Measurements from ENCODE around the gene DNAH1.
A peak's percentile ranks its signal among the peaks of the same experiment; 100 is the strongest.

Gene DNAH1

DNA sequence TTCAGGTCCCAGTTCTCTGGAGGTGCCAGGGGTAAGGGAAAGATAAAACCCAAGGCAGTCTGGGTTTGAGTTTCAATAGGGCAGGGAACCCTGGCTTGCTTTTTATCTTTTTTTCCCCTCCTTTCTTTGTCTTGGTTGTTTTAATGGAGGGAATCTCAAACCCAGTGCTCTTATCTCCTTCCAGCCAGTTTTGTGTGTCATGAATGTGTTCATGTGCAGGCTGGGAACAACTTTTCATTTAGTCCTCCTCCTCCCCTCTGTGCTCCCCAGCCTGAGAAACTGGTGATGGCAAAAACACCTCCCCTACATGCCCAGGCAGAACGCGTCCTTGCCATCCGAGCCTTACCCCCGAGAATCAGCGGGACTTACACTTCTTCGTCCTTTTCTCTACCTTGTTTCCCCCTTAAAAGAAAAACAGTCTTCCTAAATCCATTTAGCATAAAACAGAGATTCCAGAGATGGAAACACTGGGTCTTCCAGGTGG is 117.9 kb downstream of the DNAH1 start:
- Mint-ChIP-seq H3K4me1 (peaks cover 43% of the 10 kb centered on the region), H3K27ac (peak overlapping the region; percentile 54 to 79 (median 73)), H3K36me3 (ENCODE audit: low read depth) (no peaks in the 10 kb centered on the region), H3K4me3 (peak overlapping the region in 1 of 3 experiments; percentile 52), H3K27me3 (ENCODE audit: low read depth) (no peaks in the 10 kb centered on the region), H3K9me3 (no peaks in the 10 kb centered on the region)
- TF ChIP-seq, protein P1, sequence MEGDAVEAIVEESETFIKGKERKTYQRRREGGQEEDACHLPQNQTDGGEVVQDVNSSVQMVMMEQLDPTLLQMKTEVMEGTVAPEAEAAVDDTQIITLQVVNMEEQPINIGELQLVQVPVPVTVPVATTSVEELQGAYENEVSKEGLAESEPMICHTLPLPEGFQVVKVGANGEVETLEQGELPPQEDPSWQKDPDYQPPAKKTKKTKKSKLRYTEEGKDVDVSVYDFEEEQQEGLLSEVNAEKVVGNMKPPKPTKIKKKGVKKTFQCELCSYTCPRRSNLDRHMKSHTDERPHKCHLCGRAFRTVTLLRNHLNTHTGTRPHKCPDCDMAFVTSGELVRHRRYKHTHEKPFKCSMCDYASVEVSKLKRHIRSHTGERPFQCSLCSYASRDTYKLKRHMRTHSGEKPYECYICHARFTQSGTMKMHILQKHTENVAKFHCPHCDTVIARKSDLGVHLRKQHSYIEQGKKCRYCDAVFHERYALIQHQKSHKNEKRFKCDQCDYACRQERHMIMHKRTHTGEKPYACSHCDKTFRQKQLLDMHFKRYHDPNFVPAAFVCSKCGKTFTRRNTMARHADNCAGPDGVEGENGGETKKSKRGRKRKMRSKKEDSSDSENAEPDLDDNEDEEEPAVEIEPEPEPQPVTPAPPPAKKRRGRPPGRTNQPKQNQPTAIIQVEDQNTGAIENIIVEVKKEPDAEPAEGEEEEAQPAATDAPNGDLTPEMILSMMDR (IDR thresholded peaks at IDR 0.05; ENCODE audit: unreplicated experiment in 3 of 3) = no peak

DNA sequence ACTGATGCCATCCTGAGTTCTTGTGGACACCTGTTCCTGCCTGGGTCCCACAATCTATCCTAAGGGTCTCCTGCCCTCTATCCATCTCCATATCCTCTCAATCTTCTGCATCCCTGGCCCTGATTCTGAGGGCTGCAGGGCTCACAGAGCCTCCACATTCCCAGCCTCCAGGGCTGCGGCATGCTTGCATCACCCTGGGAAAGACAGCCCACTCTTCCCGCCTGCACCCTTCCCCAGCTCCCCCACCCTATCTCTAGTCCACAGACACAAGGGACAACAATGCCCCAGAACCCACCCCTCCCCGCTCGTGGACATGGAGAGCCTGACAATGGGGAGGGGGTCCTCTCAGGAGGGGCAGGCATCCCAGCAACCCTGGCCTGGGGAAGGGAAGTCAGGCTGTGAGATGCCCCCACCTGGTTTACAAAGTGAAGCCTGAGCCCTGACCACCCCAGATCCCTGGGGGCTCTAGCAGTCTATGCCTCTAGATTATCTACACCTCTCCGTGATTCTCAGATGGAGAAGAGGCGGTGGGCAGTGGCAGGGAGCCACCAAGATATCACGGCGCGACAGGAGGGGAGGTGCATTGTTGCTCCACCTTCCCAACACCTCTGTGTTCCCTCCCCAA is 118.5 kb downstream of the DNAH1 start:
- H3K36me3 Mint-ChIP-seq (ENCODE audit: low read depth) = no peaks in the 10 kb centered on the region
- H3K27ac Mint-ChIP-seq = peak overlapping the region; percentile 54 to 79 (median 73)
- TF ChIP-seq, protein P1 (IDR thresholded peaks at IDR 0.05; ENCODE audit: unreplicated experiment in 3 of 3) = no peak
- peaks cover 43% of the 10 kb centered on the region for H3K4me1 Mint-ChIP-seq
- no peaks in the 10 kb centered on the region for H3K9me3 Mint-ChIP-seq
- peak overlapping the region in 1 of 3 experiments; percentile 52 for H3K4me3 Mint-ChIP-seq
- no peaks in the 10 kb centered on the region for H3K27me3 Mint-ChIP-seq (ENCODE audit: low read depth)

GRCh38 chr3:52435246-52436101 is 119.4 kb downstream of the DNAH1 start:
- Mint-ChIP-seq H3K27ac (peak overlapping the region in 1 of 3 experiments; percentile 54), H3K4me3 (no peak overlapping the region), H3K27me3 (ENCODE audit: low read depth) (no peaks in the 10 kb centered on the region), H3K36me3 (ENCODE audit: low read depth) (no peaks in the 10 kb centered on the region), H3K4me1 (peaks cover 43% of the 10 kb centered on the region), H3K9me3 (no peaks in the 10 kb centered on the region)
- TF ChIP-seq, protein P1 (IDR thresholded peaks at IDR 0.05; ENCODE audit: unreplicated experiment in 3 of 3) = no peak

- Mint-ChIP-seq H3K36me3 (ENCODE audit: low read depth) (no peaks in the 10 kb centered on the region), H3K9me3 (no peaks in the 10 kb centered on the region), H3K27ac (peak overlapping the region; percentile 42 to 85 (median 76)), H3K4me3 (no peak overlapping the region), H3K27me3 (ENCODE audit: low read depth) (no peaks in the 10 kb centered on the region), H3K4me1 (peaks cover 39% of the 10 kb centered on the region)
- TF ChIP-seq, protein P1 (IDR thresholded peaks at IDR 0.05; ENCODE audit: unreplicated experiment in 3 of 3) = no peak
Observed at GRCh38 chr3:52436500-52437149, 120.5 kb downstream of the DNAH1 start.

DNA sequence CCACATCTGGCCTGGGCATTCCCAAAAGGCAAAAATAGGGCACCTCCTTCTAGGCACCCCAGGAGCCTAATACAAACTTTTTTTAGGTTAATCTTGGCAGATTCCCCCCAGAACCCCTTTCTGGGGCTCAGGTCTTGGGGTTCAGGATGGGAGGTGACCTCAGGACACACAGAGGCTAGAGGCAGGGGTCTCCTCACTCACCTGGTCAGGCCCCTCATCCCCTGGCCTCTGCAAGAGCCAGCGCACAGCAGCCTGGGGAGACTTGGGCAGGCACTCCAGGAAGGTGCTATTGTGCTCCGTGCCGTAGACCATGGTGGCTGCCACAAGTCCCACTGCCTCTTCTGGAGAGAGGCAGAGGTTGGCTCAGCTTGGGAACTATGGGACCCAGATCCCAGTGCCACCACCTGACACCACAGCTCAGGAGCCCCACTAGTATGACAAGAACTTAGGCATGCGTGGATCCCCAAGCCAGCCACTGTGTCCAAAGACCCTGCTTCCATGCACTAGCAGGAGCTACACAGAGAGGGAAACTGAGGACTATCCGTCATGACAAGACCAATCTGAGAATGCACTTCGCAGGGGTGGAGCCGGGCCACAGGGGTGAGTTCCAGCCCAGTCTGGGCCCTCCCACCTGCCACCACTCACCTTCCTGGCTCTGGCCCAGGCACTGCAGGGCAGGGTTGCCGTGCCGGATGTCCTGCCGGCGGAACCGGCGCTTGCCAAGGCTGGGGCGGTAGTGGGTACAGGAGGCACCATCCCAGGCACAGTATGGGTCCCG is 121.4 kb downstream of the DNAH1 start:
- no peaks in the 10 kb centered on the region for H3K27me3 Mint-ChIP-seq (ENCODE audit: low read depth)
- peaks cover 30% of the 10 kb centered on the region for H3K4me1 Mint-ChIP-seq
- TF ChIP-seq, protein P1 (IDR thresholded peaks at IDR 0.05; ENCODE audit: unreplicated experiment in 3 of 3) = no peak
- peak overlapping the region; percentile 42 to 76 (median 51) for H3K27ac Mint-ChIP-seq
- no peaks in the 10 kb centered on the region for H3K9me3 Mint-ChIP-seq
- H3K36me3 Mint-ChIP-seq (ENCODE audit: low read depth) = no peaks in the 10 kb centered on the region
- H3K4me3 Mint-ChIP-seq = peak overlapping the region in 1 of 3 experiments; percentile 25

All from nephron (organoid).